Esophagus (tissue), 2 donors: ENCODE measurements around the gene BANK1. TPM values are rescaled to one million over a fixed set of nuclear protein-coding genes. Genes with fewer than 3 reads are reported as not detected.

Source experiments
- H3K27ac ChIP-seq, 2 donors: one replicate each; pipeline ENCODE4 v1.5.1; 2013; ENCODE audit warnings: low read depth in 2 of 2, mild to moderate bottlenecking in 2 of 2, inconsistent platforms in 1 of 2, low read length in 1 of 2, moderate library complexity in 1 of 2
- H3K27me3 ChIP-seq, 2 donors: one replicate each; pipeline ENCODE4 v1.6.1; 2013; ENCODE audit warnings: low read length in 2 of 2, control low read depth in 1 of 2, mild to moderate bottlenecking in 1 of 2; ENCODE audit not compliant: insufficient read depth in 2 of 2, control insufficient read depth in 1 of 2
- H3K36me3 ChIP-seq, 2 donors: one replicate each; pipeline ENCODE4 v1.6.1; 2013; ENCODE audit warnings: low read length in 1 of 2; ENCODE audit not compliant: control insufficient read depth in 2 of 2, insufficient read depth in 2 of 2
- H3K4me1 ChIP-seq, 2 donors: one replicate each; pipeline ENCODE4 v1.6.1; 2013; ENCODE audit warnings: low read length in 1 of 2; ENCODE audit not compliant: control insufficient read depth in 2 of 2, insufficient read depth in 2 of 2
- H3K4me3 ChIP-seq, 2 donors: one replicate each; pipeline ENCODE4 v1.5.1; 2013; ENCODE audit warnings: low read length in 2 of 2, mild to moderate bottlenecking in 2 of 2, low read depth in 1 of 2, moderate library complexity in 1 of 2
- H3K9me3 ChIP-seq, 2 donors: one replicate each; pipeline ENCODE4 v1.6.1; 2013; ENCODE audit warnings: mild to moderate bottlenecking in 2 of 2, low read depth in 1 of 2, low read length in 1 of 2, moderate library complexity in 1 of 2; ENCODE audit not compliant: control insufficient read depth in 2 of 2, insufficient read depth in 1 of 2
- WGBS, 2 donors: extraction: QIAGEN DNeasy Blood & Tissue Kit; methylation state at CpG; one replicate each; pipeline ENCODE4 v1.1.7; 2013; 5-methylcytosine and 5-hydroxymethylcytosine counted together
- polyA plus RNA-seq, 2 donors: library from polyadenylated mRNA; stranded (reverse); fragments of 200-250 nt; gene quantifications; one replicate each; pipeline ENCODE4 v1.2.3, GENCODE V29; 2013
- donor health status: healthy with polysubstance abuse.
- donor health status: Bipolar disorder and iron deficiency.

BANK1 gene
- polyA plus RNA-seq, 2 donors = 0.16 to 0.39 TPM

GRCh38 chr4:101948055-101948454 lies 157.5 kb downstream of the BANK1 start:
- Histone ChIP-seq H3K27ac (no peak overlapping the region), H3K9me3 (no peaks in the 10 kb centered on the region), H3K27me3 (no peaks in the 10 kb centered on the region), H3K4me3 (no peak overlapping the region), H3K4me1 (no peaks in the 10 kb centered on the region), H3K36me3 (no peaks in the 10 kb centered on the region)

- Histone ChIP-seq H3K27ac (no peak overlapping the region), H3K4me3 (no peak overlapping the region), H3K36me3 (no peaks in the 10 kb centered on the region), H3K9me3 (no peaks in the 10 kb centered on the region), H3K4me1 (no peaks in the 10 kb centered on the region), H3K27me3 (no peaks in the 10 kb centered on the region)
- WGBS, 2 donors = 76 to 80% methylated on average over 2 of the region's 2 CpGs
Observed at GRCh38 chr4:101948951-101949350, 158.4 kb downstream of the BANK1 start.

- Histone ChIP-seq H3K27me3 (no peaks in the 10 kb centered on the region), H3K4me3 (no peak overlapping the region), H3K27ac (no peak overlapping the region), H3K4me1 (no peaks in the 10 kb centered on the region), H3K9me3 (no peaks in the 10 kb centered on the region), H3K36me3 (no peaks in the 10 kb centered on the region)
- WGBS, 2 donors = 59 to 65% methylated on average over 3 of the region's 3 CpGs
Observed at GRCh38 chr4:101950258-101950979, 159.9 kb downstream of the BANK1 start.

GRCh38 chr4:101952985-101953384 lies 162.5 kb downstream of the BANK1 start:
- Histone ChIP-seq H3K27me3 (no peaks in the 10 kb centered on the region), H3K36me3 (no peaks in the 10 kb centered on the region), H3K27ac (no peak overlapping the region), H3K4me3 (no peak overlapping the region), H3K4me1 (no peaks in the 10 kb centered on the region), H3K9me3 (no peaks in the 10 kb centered on the region)
- WGBS, 2 donors = 48 to 50% methylated on average over 4 of the region's 4 CpGs

- H3K27me3 ChIP-seq = no peaks in the 10 kb centered on the region
- no peaks in the 10 kb centered on the region for H3K9me3 ChIP-seq
- H3K36me3 ChIP-seq = no peaks in the 10 kb centered on the region
- 47 to 49% methylated on average over 4 of the region's 4 CpGs for WGBS, 2 donors
- H3K4me3 ChIP-seq = no peak overlapping the region
- H3K27ac ChIP-seq = no peak overlapping the region
- no peaks in the 10 kb centered on the region for H3K4me1 ChIP-seq
Observed at GRCh38 chr4:101953949-101954348, 163.4 kb downstream of the BANK1 start.

GRCh38 chr4:101954351-101954750 lies 163.8 kb downstream of the BANK1 start:
- Histone ChIP-seq H3K27me3 (no peaks in the 10 kb centered on the region), H3K36me3 (no peaks in the 10 kb centered on the region), H3K4me1 (no peaks in the 10 kb centered on the region), H3K9me3 (no peaks in the 10 kb centered on the region), H3K4me3 (no peak overlapping the region), H3K27ac (no peak overlapping the region)
- 50 to 66% methylated on average over 1 of the region's 1 CpG for WGBS, 2 donors

- Histone ChIP-seq H3K27ac (no peak overlapping the region), H3K36me3 (no peaks in the 10 kb centered on the region), H3K27me3 (no peaks in the 10 kb centered on the region), H3K4me1 (no peaks in the 10 kb centered on the region), H3K4me3 (no peak overlapping the region), H3K9me3 (no peaks in the 10 kb centered on the region)
- WGBS, 2 donors = 53 to 62% methylated on average over 4 of the region's 4 CpGs
Observed at GRCh38 chr4:101954975-101955678, 164.6 kb downstream of the BANK1 start.

- H3K36me3 ChIP-seq = no peaks in the 10 kb centered on the region
- no peak overlapping the region for H3K27ac ChIP-seq
- no peak overlapping the region for H3K4me3 ChIP-seq
- H3K27me3 ChIP-seq = no peaks in the 10 kb centered on the region
- WGBS, 2 donors = 75 to 82% methylated on average over 4 of the region's 4 CpGs
- H3K4me1 ChIP-seq = no peaks in the 10 kb centered on the region
- H3K9me3 ChIP-seq = no peaks in the 10 kb centered on the region
Observed at GRCh38 chr4:101956068-101956825, 165.7 kb downstream of the BANK1 start.

- Histone ChIP-seq H3K9me3 (no peaks in the 10 kb centered on the region), H3K4me1 (no peaks in the 10 kb centered on the region), H3K27ac (no peak overlapping the region), H3K36me3 (no peaks in the 10 kb centered on the region), H3K27me3 (no peaks in the 10 kb centered on the region), H3K4me3 (no peak overlapping the region)
- 93 to 97% methylated on average over 3 of the region's 3 CpGs for WGBS, 2 donors
Observed at GRCh38 chr4:101958547-101958946, 168.0 kb downstream of the BANK1 start.
